Liver (tissue), 9 donors: ENCODE results near the gene FEZF2. TPM values are rescaled to one million over a fixed set of nuclear protein-coding genes. Genes with fewer than 3 reads are reported as not detected.

Experiments
- DNase-seq: peaks from one replicate; pipeline ENCODE4 v3.0.0-alpha.2; 2017; ENCODE audit warnings: low spot score
- H3K27ac ChIP-seq, 2 donors: one replicate each; pipeline ENCODE4 v1.7.0; 2013; ENCODE audit warnings: inconsistent platforms in 2 of 2, low read length in 2 of 2, control low read depth in 1 of 2, low read depth in 1 of 2, mild to moderate bottlenecking in 1 of 2
- H3K27me3 ChIP-seq, 4 donors: one replicate each; pipeline versions ENCODE4 v1.6.1 to v1.7.0; 2013; ENCODE audit warnings: low read length in 3 of 4, inconsistent platforms in 1 of 4, mild to moderate bottlenecking in 1 of 4, moderate library complexity in 1 of 4; ENCODE audit not compliant: control insufficient read depth in 4 of 4, insufficient read depth in 4 of 4
- H3K36me3 ChIP-seq, 4 donors: one replicate each; pipeline versions ENCODE4 v1.6.1 to v1.7.0; 2013; ENCODE audit warnings: low read length in 3 of 4, mild to moderate bottlenecking in 3 of 4, low read depth in 1 of 4, moderate library complexity in 1 of 4; ENCODE audit not compliant: control insufficient read depth in 4 of 4, insufficient read depth in 3 of 4
- H3K4me1 ChIP-seq, 4 donors: one replicate each; pipeline versions ENCODE4 v1.6.1 to v1.7.0; 2013; ENCODE audit warnings: low read length in 3 of 4, mild to moderate bottlenecking in 3 of 4, moderate library complexity in 1 of 4; ENCODE audit not compliant: control insufficient read depth in 4 of 4, insufficient read depth in 4 of 4
- H3K4me3 ChIP-seq, 3 donors: one replicate each; pipeline versions ENCODE4 v1.6.1 to v1.7.0; 2013; ENCODE audit warnings: low read length in 3 of 3, control low read depth in 1 of 3, low read depth in 1 of 3, mild to moderate bottlenecking in 1 of 3
- H3K9ac ChIP-seq, 2 donors: one replicate each; pipeline ENCODE4 v1.7.0; 2013; ENCODE audit warnings: low read length in 2 of 2, mild to moderate bottlenecking in 2 of 2, moderate library complexity in 2 of 2, control low read depth in 1 of 2, low read depth in 1 of 2
- H3K9me3 ChIP-seq, 4 donors: one replicate each; pipeline versions ENCODE4 v1.6.1 to v1.7.0; 2013; ENCODE audit warnings: low read length in 3 of 4; ENCODE audit not compliant: control insufficient read depth in 4 of 4
- ATF3 ChIP-seq: IDR thresholded peaks from 2 replicates; pipeline ENCODE4 v1.6.1; 2016; ENCODE audit warnings: antibody characterized with exemption
- CTCF ChIP-seq: fragments of 150-350 bp; IDR thresholded peaks from 2 replicates; pipeline ENCODE4 v1.5.1; 2017; ENCODE audit warnings: improper control_type of control experiment, low read depth, low read length; ENCODE audit not compliant: missing input control
- EGR1 ChIP-seq, 2 donors: IDR thresholded peaks; 2 replicates each; pipeline ENCODE4 v1.6.1; 2016 to 2018; ENCODE audit warnings: antibody characterized with exemption in 2 of 2, low read depth in 2 of 2
- FOXA1 ChIP-seq: IDR thresholded peaks from 2 replicates; pipeline ENCODE4 v1.6.1; 2016; ENCODE audit warnings: antibody characterized with exemption
- FOXA2 ChIP-seq: IDR thresholded peaks from 2 replicates; pipeline ENCODE4 v1.6.1; 2016; ENCODE audit warnings: antibody characterized with exemption
- GABPA ChIP-seq, 2 donors: IDR thresholded peaks in 1 of 2; conservative IDR thresholded peaks in 1 of 2; 2 replicates each; pipeline ENCODE4 v1.6.1; 2016; ENCODE audit warnings: antibody characterized with exemption in 2 of 2, mild to moderate bottlenecking in 1 of 2, moderate library complexity in 1 of 2
- HNF4A ChIP-seq, 2 donors: conservative IDR thresholded peaks; 2 replicates each; pipeline ENCODE4 v1.6.1; 2016; ENCODE audit warnings: antibody characterized with exemption in 2 of 2, mild to moderate bottlenecking in 2 of 2
- HNF4G ChIP-seq: IDR thresholded peaks from 2 replicates; pipeline ENCODE4 v1.6.1; 2016; ENCODE audit warnings: antibody characterized with exemption
- JUND ChIP-seq, 2 donors: IDR thresholded peaks; 2 replicates each; pipeline ENCODE4 v1.6.1; 2016; ENCODE audit warnings: antibody characterized with exemption in 2 of 2
- MAX ChIP-seq: IDR thresholded peaks from 2 replicates; pipeline ENCODE4 v1.6.1; 2016; ENCODE audit warnings: antibody characterized with exemption
- NR2F2 ChIP-seq: IDR thresholded peaks from 2 replicates; pipeline ENCODE4 v1.6.1; 2016; ENCODE audit warnings: antibody characterized with exemption
- RAD21 ChIP-seq, 2 donors: IDR thresholded peaks; 2 replicates each; pipeline ENCODE4 v1.6.1; 2016; ENCODE audit warnings: antibody characterized with exemption in 2 of 2, mild to moderate bottlenecking in 2 of 2
- REST ChIP-seq: IDR thresholded peaks from 2 replicates; pipeline ENCODE4 v1.6.1; 2016; ENCODE audit warnings: antibody characterized with exemption, mild to moderate bottlenecking
- RXRA ChIP-seq, 2 donors: IDR thresholded peaks; 2 replicates each; pipeline ENCODE4 v1.6.1; 2017 to 2018; ENCODE audit warnings: antibody characterized with exemption in 2 of 2, mild to moderate bottlenecking in 1 of 2
- TAF1 ChIP-seq: conservative IDR thresholded peaks from 2 replicates; pipeline ENCODE4 v1.6.1; 2016; ENCODE audit warnings: antibody characterized with exemption, mild to moderate bottlenecking
- YY1 ChIP-seq: IDR thresholded peaks from 2 replicates; pipeline ENCODE4 v1.6.1; 2016; ENCODE audit warnings: antibody characterized with exemption, mild to moderate bottlenecking
- ZBTB33 ChIP-seq: IDR thresholded peaks from 2 replicates; pipeline ENCODE4 v1.6.1; 2016; ENCODE audit warnings: antibody characterized with exemption
- WGBS: extraction: QIAGEN DNeasy Blood & Tissue Kit; methylation state at CpG from one replicate; pipeline ENCODE4 v1.1.7; 2013; 5-methylcytosine and 5-hydroxymethylcytosine counted together
- polyA plus RNA-seq, 2 donors: library from polyadenylated mRNA; stranded (reverse) in 1 of 2; unstranded in 1 of 2; fragments of 200-250 nt in 1 of 2; fragments of >200 nt in 1 of 2; fragmentation: Nextera tagmentation in 1 of 2; extraction: Ambion mirVana in 1 of 2; gene quantifications; one replicate each; pipeline versions ENCODE4 v1.2.1 to v1.2.3, GENCODE V29; 2013 to 2015
- total RNA-seq, 2 donors: library from RNA; depleted of rRNA; stranded (reverse); fragments of >200 nt; gene quantifications; one replicate each; pipeline ENCODE4 v1.2.3, GENCODE V29; 2014
- donor health status: healthy.
- donor health status: healthy.
- donor health status: healthy.
- donor health status: healthy.
- donor health status: healthy.

FEZF2 gene
- total and polyA plus RNA-seq, 4 donors: not detected

- no peak for TF ChIP-seq FOXA2
- WGBS: 50% methylated on average over 3 of the region's 3 CpGs
- Histone ChIP-seq H3K9ac (no peak overlapping the region), H3K9me3 (no peaks in the 10 kb centered on the region), H3K27ac (no peak overlapping the region), H3K36me3 (no peaks in the 10 kb centered on the region), H3K27me3 (peaks cover 0 to 9% (median 0%) of the 10 kb centered on the region in 4 donors), H3K4me1 (no peaks in the 10 kb centered on the region), H3K4me3 (no peak overlapping the region)
- no peak for DNase-seq
Observed at GRCh38 chr3:62416144-62416543, 42.8 kb upstream of the FEZF2 start.

GRCh38 chr3:62415312-62415801, 42.0 kb upstream of the FEZF2 start:
- 68% methylated on average over 9 of the region's 9 CpGs for WGBS
- TF ChIP-seq ZBTB33 (no peak), HNF4G (no peak), RXRA (IDR thresholded peaks at IDR 0.05) (no peak), FOXA1 (no peak), JUND (IDR thresholded peaks at IDR 0.05) (no peak), HNF4A (conservative IDR thresholded peaks at IDR 0.05) (no peak)
- Histone ChIP-seq H3K9me3 (no peaks in the 10 kb centered on the region), H3K9ac (no peak overlapping the region), H3K36me3 (no peaks in the 10 kb centered on the region), H3K4me3 (no peak overlapping the region), H3K4me1 (no peaks in the 10 kb centered on the region), H3K27ac (no peak overlapping the region), H3K27me3 (peaks cover 0 to 9% (median 0%) of the 10 kb centered on the region in 4 donors)
- DNase-seq: no peak

- Histone ChIP-seq H3K36me3 (no peaks in the 10 kb centered on the region), H3K27ac (no peak overlapping the region), H3K4me3 (no peak overlapping the region), H3K9ac (no peak overlapping the region), H3K27me3 (peaks cover 0 to 5% (median 0%) of the 10 kb centered on the region in 4 donors), H3K9me3 (no peaks in the 10 kb centered on the region), H3K4me1 (no peaks in the 10 kb centered on the region)
- TF ChIP-seq RXRA (IDR thresholded peaks at IDR 0.05): no peak
- TF ChIP-seq GABPA (IDR thresholded peaks at IDR 0.05 in 1 of 2, conservative IDR thresholded peaks at IDR 0.05 in 1 of 2): no peak
- no peak for TF ChIP-seq ZBTB33
- no peak for TF ChIP-seq YY1
- TF ChIP-seq HNF4A (conservative IDR thresholded peaks at IDR 0.05): no peak
- TF ChIP-seq EGR1 (IDR thresholded peaks at IDR 0.05; ENCODE audit: low read depth in 2 of 2): no peak
- TF ChIP-seq REST: no peak
- no peak for TF ChIP-seq TAF1
- no peak for TF ChIP-seq RAD21 (IDR thresholded peaks at IDR 0.05)
- TF ChIP-seq FOXA2: no peak
- TF ChIP-seq ATF3: no peak
- no peak for TF ChIP-seq MAX
- TF ChIP-seq HNF4G: no peak
- no peak for TF ChIP-seq JUND (IDR thresholded peaks at IDR 0.05)
- TF ChIP-seq CTCF: no peak
- no peak for TF ChIP-seq NR2F2
- TF ChIP-seq FOXA1: no peak
- no peak for DNase-seq
- WGBS: 90% methylated on average over 11 of the region's 11 CpGs
Observed at GRCh38 chr3:62414786-62415185, 41.4 kb upstream of the FEZF2 start.
